ENCODE results near the gene TEX11.
"Not testable (repeated sequence)": the region's sequence is repeated elsewhere in the genome, so short reads cannot be mapped to it uniquely, and the experiment has no call there.

The TEX11 gene

DNA sequence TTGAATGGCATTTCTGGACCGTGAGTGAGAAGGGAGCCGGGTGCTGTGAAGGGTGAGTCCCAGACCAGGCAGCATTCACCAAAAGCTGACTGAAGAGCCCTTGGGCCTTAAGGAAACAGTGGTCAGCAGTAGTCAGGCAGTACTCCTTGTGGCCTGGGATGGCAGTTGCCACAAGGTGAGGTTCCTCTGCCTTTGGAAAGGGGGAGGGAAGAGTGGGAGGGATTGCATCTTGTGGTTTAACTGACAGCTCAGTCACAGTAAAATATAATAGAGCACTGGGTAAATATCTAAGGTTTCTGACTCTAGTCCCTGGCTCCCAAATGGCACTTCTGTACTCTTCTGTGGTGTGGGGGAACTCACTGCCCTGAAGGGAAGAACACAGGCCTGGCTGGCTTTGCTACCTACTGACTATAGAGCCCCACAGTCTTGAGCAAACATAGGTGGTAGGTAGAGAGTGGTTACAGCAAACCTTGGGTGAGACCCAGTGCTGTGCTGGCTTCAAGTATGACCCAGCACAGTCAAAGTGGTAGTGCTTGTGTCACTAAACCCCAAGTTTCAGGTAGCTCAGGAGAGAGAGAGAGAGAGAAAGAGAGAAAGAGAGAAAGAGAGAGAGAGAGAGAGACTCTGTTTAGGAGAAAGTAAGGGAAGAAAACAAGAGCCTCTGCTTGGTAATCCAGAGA lies 154.2 kb downstream of the TEX11 start:
- DNase-seq = no peak

DNA sequence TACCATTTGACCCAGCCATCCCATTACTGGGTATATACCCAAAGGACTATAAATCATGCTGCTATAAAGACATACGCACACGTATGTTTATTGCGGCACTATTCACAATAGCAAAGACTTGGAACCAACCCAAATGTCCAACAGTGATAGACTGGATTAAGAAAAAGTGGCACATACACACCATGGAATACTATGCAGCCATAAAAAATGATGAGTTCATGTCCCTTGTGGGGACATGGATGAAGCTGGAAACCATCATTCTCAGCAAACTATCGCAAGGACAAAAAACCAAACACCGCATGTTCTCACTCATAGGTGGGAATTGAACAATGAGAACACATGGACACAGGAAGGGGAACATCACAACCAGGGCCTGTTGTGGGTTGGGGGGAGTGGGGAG lies 174.7 kb downstream of the TEX11 start:
- DNase-seq = not testable (repeated sequence)

DNA sequence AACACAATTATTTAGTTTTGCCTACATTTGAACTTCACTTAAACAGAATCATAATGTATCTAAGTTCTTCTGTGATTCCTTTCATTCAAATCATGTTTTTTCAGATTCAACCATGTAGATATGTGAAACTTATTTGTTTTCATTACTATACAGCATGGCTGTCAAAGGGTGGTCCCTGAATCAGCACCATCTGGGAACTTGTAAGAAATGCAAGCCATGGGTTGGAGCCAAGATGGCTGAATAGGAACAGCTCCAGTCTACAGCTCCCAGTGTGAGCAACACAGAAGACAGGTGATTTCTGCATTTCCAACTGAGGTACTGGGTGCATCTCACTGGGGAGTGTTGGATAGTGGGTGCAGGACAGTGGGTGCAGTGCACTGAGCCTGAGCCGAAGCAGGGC lies 180.6 kb downstream of the TEX11 start:
- DNase-seq = not testable (repeated sequence)

DNA sequence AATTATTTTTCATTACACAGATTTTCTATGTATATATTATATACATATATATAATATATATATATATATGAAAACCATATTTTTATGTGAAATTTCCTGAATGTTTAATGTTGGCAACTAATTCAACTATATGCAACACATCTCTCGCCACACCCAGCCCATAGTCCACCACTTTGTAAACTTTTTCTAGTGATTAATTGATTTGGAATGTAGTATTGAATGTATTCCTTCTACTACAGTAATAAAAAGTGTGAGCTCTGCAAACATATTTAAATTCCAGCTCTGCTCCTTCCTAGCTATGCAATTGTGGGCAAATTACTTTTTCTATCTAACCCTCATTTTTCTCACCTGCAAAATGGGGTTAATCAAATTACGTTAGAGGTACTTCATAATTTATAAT lies 187.8 kb downstream of the TEX11 start:
- no peak for DNase-seq

DNA sequence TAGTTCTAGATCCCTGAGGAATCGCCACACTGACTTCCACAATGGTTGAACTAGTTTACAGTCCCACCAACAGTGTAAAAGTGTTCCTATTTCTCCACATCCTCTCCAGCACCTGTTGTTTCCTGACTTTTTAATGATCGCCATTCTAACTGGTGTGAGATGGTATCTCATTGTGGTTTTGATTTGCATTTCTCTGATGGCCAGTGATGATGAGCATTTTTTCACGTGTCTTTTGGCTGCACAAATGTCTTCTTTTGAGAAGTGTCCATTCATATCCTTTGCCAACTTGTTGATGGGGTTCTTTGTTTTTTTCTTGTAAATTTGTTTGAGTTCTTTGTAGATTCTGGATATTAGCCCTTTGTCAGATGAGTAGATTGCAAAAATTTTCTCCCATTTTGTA lies 197.2 kb downstream of the TEX11 start:
- DNase-seq = not testable (repeated sequence)

DNA sequence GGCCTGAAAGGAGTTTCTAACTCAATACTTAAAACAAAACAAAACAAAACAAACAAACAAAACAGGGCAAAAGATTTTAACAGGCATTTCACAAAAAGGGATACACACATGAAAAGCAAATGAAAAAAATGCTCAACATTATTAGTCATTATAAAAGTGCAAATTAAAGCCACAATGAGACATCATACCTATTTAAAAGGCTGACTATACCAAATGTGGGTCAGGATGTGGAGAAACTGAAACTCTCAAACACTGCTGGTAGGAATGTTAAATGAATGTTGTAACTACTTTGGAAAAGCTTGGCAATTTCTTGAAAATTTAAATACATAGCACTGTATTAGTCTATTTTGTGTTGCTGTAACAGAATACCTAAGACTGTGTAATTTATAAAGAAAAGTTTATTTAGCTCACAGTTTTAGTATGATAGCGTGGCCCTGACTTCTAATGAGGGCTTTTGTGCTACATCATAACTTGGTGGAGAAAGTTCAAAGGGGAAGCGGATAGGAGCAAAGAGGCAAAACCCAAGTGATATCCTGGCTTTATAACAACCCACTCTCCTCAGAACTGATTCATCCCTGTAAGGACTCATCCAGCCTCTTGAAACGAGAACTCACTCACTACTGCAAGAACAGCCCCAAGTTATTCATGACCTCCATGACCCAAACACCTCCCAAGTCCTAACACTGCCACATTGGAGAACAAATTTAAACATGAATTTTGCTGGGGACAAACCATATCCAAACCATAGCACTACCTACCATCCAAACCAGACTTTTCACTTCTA lies 214.0 kb downstream of the TEX11 start:
- DNase-seq = no peak

DNA sequence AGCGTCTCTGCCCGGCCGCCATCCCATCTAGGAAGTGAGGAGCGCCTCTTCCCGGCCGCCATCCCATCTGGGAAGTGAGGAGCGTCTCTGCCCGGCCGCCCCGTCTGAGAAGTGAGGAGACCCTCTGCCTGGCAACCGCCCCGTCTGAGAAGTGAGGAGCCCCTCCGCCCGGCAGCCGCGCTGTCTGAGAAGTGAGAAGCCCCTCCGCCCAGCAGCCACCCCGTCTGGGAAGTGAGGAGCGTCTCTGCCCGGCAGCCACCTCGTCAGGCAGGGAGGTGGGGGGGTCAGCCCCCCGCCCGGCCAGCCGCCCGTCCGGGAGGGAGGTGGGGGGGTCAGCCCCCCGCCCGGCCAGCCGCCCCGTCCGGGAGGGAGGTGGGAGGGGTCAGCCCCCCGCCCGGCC lies 229.1 kb downstream of the TEX11 start:
- not testable (repeated sequence) for DNase-seq

DNA sequence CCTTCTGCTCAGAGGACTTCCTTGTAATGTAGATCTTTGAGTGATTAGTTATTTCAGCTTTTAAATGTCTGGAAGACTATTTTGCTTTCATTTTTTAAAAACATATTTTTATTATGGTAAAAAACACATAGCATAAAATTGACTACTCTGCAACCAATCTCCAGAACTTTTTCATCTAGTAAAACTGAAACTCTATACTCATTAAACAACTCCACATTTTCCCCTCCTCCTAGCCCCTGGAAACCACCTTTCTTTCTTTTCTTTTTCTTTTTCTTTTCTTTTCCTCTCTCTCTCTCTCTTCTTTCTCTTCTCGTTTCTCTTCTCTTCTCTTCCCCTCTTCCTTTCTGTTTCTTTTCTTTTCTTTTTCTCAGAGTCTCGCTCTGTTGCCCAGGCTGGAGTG lies 233.2 kb downstream of the TEX11 start:
- no peak for DNase-seq

DNA sequence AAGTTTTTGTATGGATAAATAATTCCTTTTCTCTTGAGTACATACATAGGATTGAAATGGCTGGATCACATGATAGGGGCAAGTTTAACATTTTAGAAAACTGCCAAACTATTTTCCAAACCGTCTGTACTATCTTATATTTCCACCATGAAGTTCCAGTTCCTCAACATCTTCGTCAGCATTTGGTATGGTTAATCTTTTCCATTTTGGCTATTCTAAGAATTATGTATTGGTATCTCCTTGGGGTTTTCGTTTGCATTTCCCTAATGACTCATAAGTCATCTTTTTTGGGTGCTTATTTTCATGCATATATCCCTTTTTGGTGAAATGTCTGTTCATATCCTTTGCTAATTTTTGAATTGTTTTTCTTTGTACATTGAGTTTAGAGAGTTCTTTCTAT lies 236.2 kb downstream of the TEX11 start:
- DNase-seq = no peak

DNA sequence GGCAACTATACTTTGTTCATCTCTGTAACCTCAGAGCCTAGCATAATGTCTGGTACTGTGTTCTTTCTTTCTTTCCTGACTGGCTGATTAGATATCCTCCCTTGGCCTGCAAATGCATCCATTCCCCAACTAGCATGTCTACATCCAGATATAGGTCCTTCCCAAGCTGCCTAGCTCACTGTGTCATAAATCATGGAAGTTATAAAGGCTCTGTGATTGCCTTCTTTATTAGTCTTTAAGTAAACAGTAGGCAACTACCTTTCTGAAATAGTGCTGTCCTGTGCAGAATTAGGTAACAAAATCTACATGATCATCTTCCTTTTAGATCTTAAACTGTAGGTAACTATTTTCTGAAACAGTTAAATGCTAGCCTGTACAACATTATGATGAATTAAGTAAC lies 239.4 kb downstream of the TEX11 start:
- no peak for DNase-seq

DNA sequence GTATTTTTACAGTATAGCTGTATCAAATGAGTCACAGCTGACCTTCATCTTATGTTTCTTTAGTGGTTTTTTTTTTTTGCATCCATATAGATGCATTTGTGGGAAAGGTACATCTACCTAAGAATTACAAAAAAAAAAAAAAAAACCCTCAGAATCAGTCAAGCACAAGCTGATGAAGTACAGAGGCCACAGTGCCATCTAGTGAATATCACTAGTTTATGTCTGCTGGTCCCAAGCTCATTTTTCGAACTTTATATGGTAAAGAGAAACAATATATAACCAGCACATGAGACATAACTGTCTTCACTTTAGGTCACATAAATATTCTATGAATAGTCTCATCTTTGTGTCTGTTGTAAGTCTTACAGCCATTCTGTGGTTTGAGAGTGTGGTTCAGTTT lies 243.8 kb downstream of the TEX11 start:
- DNase-seq = peak; percentile 1

DNA sequence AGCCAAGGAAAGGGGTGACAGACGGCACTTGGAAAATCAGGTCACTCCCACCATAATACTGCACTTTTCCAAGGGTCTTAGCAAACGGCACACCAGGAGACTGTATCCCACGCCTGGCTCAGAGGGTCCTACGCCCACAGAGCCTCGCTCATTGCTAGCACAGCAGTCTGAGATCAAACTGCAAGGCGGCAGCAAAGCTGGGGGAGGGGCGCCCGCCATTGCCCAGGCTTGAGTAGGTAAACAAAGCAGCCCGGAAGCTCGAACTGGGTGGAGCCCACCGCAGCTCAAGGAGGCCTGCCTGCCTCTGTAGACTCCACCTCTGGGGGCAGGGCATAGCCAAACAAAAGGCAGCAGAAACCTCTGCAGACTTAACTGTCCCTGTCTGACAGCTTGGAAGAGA lies 247.4 kb downstream of the TEX11 start:
- not testable (repeated sequence) for DNase-seq

DNA sequence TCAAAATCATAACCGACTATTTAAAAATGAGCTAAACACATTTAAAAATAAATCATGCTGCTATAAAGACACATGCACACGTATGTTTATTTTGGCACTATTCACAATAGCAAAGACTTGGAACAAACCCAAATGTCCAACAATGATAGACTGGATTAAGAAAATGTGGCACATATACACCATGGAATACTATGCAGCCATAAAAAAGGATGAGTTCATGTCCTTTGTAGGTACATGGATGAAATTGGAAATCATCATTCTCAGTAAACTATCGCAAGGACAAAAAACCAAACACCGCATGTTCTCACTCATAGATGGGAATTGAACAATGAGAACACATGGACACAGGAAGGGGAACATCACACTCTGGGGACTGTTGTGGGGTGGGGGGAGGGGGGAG lies 251.0 kb downstream of the TEX11 start:
- not testable (repeated sequence) for DNase-seq

DNA sequence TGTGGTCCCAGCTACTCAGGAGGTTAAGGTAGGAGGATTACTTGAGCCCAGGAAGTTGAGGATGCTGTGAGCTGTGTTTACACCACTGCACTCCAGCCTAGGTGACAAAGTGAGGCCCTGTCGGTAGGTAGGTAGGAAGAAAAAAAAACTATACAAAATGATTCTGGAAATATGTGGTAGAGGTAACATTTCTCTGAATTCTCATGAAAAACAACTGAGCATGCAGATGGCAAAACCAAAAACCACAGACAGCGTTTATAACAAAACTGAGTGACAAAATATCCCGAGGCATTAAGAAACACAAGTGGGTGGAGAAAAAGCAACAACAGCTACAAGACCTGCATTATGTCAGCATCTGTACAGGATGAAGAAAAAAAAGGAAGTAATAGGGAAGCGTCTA lies 252.2 kb downstream of the TEX11 start:
- peak; percentile 29 for DNase-seq

DNA sequence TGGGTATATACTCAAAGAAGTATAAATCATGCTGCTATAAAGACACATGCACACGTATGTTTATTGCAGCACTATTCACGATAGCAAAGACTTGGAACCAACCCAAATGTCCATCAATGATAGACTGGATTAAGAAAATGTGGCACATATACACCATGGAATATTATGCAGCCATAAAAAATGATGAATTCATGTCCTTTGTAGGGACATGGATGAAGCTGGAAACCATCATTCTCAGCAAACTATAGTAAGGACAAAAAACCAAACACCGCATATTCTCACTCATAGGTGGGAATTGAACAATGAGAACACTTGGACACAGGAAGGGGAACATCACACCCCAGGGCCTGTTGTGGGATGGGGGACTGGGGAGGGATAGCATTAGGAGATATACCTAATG lies 260.6 kb downstream of the TEX11 start:
- not testable (repeated sequence) for DNase-seq

DNA sequence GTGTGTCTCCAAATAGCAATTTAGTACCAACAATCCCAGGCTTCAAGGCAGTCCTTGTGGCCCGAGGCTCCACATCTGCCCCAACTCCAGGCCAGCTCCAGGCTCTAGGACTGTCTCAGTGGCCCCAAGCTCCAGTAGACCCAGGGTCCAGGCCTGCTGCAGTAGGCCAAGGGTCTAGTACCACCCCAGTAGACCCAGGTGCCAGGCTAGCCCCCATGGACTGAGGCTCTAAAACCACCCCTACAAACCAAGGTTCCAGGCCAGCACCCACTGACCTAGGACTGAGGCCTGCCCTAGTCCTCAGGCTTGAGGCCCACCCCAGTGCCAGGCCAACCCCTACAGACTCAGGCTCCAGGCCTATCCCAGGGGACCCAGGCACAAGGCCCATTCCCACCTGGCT lies 272.3 kb downstream of the TEX11 start:
- DNase-seq = no peak

DNA sequence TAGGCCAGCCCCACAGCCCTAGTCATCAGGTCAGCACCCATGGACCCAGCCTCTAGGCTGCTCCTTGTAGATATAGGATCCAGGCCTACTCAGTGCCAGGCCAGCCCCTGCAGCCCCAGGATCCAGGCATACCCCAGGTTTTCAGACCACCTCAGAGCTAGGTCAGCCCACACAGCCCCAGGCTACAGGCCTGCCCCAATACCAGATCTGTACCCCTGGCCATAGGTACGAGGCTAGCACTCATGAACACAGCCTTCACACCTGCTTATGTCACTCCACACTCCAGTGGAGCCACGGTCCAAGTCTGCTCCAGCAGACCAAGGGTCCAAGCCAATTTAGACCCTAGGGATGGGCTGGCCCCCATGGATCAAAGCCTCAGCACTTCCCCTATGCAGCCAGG lies 272.8 kb downstream of the TEX11 start:
- DNase-seq = no peak

DNA sequence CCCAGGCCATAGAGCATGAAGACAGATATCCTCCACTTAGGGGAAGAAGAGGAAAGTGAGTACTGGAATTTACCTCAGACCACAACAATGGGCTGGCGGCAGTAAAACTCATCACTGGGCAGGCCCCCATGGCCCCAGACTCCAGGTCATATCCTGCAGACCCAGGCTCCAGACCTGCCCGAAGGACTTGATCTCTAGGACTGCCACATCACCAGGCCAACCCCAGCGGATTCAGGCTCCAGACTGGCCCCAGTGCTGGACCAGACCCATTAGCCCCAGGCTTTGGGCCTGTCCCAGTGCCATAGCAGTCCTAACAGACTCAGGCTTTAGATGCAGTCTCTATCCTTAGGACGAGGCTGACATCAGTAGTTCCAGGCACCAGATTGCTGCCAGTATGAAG lies 273.3 kb downstream of the TEX11 start:
- DNase-seq = no peak

DNA sequence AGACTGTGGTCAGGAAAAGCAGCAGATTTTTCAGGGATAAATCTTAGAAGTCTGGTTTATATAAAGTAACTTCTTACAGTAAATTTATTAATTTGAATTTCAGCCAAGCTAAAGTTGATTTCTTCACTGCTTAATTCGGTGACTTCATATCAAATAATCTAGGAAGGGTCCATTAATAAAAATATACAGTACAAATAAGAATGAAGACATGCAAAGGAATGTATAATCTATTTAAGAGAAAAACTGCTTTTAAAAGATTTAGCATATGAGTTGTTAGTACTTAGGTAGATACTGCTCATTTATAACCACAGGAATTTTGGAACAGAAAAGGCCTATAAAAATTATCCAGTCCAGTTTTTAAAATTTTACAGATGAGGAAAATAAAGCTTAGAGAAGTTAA lies 286.8 kb downstream of the TEX11 start:
- no peak for DNase-seq

DNA sequence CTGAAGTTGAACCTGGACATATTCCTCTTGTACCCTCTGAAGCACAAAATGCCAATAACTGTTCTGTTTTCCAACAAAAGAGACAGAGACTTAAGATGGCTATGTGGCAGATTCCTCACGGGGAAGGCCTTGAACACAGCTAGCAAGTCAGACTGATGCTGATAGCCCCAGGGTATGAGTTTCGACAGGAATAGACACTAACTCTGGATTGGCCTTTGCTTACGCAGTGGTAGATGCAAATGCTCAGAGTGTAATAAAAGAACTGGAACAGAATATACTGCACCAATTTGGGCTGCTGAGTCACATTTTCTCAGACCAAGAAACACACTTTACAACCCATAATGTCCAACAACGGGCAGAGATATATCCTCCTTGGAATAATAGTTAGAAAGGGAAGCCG lies 290.0 kb downstream of the TEX11 start:
- no peak for DNase-seq

DNA sequence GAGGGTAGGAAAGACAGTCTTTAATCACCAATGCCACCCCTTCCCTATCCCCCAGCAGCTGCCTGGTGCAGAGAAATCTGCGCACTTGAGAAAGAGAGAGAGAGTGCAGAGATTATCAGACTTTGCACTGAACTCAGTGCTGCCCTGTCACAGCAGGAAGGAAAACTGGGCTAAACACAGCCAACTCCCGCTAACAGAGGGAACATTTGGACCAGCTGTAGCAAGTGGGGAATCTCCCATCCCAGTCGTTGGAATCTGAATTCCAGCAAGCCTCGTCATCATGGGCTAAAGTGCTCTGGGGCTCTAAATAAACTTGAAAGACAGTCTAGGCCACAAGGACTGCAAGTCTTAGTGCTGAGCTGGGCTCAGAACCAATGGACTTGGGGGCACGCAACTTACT lies 295.2 kb downstream of the TEX11 start:
- DNase-seq = no peak

DNA sequence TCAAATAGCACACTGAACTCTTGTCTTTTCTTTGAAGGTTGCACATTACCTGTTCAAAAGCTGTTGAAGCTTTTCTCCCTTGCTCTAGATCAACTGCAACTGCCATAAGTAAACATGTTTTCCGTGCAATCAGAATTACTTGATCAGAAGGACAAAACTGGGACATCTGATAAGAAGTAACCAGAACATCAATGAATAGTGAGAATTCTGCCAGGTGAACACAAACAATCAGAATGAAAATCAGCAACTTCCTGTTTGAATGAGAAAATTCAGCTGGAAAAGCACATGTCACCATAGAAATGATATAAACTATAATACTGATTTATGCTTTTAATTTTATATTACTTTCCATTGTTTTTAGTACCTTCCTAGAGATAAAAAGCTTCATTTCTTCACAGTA lies 303.2 kb downstream of the TEX11 start:
- DNase-seq = no peak

DNA sequence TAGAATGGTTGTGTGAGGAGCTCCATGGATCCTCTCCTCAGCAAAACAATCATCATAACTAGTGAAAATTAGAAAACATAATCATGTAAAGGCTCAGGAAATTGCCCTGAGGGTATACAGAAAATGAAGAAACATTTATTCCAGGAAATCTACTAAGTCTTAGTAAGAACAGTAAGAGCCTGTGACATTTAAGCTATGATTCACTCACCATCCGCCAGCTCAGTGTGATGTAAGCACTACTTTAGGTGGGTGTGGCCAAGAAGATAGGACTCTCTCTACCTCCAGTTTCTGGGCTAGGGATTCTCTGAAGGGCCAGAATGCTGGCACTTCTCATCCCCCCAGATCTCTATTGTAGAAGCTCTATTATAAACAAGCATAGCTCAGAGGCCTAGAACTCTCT lies 316.4 kb downstream of the TEX11 start:
- DNase-seq = peak; percentile 52

DNA sequence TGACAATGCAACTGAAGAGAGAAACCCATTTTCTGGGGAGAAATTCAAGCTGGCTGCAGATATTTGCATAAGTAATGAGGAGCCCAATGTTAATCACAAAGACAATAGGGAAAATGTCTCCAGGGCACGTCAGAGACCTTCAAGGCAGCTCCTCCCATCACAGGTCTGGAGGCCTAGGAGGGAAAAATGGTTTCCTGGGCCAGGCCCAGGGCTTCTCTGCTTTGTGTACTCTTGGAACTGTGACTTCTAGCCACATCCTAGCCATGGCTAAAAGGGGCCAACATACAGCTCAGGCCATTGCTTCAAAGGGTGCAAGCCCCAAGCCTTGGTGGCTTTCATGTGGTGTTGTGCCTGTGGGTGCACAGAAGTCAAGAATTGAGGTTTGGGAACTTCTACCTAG lies 321.4 kb downstream of the TEX11 start:
- not testable (repeated sequence) for DNase-seq

DNA sequence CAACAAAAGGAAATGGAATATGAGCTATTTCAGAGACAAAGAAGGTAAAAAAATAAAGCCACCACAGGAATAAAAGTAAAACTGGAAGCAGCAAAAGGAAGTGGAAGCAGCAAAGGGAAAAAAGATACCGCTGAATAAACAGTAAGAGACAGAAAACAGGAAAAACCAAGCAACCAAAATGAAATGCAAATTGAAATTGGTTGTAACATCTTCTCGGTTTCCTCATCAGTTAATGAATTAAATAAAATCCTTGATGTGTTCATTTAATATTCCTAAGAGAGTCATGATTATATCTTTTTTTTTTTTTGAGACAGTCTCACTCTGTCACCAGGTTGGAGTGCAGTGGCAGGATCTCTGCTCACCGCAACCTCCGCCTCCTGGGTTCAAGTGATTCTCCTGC lies 331.1 kb downstream of the TEX11 start:
- no peak for DNase-seq

Data from inflammatory macrophage treated with lipopolysaccharide for 4 hours (primary cell).